Endodermal cell (in vitro differentiated cells): Measurements from ENCODE around the gene PILRB. TPM values are rescaled to one million over a fixed set of nuclear protein-coding genes. Genes with fewer than 3 reads are reported as not detected.
"Not testable (repeated sequence)": the region's sequence is repeated elsewhere in the genome, so short reads cannot be mapped to it uniquely, and the experiment has no call there.

Experiments used
- DNase-seq: peaks from one replicate; pipeline ENCODE4 v3.0.0-alpha.2; 2017
- H3K27ac ChIP-seq: 2 replicates; pipeline ENCODE4 v1.5.1; 2013; ENCODE audit warnings: mild to moderate bottlenecking, low read depth, low read length, moderate library complexity
- H3K27me3 ChIP-seq: 2 replicates; pipeline ENCODE4 v1.6.1; 2013; ENCODE audit warnings: mild to moderate bottlenecking, low read length, moderate library complexity; ENCODE audit not compliant: insufficient read depth, control insufficient read depth, poor library complexity, severe bottlenecking
- H3K36me3 ChIP-seq: 2 replicates; pipeline ENCODE4 v1.7.0; 2013; ENCODE audit warnings: mild to moderate bottlenecking, low read length, moderate library complexity; ENCODE audit not compliant: control insufficient read depth, insufficient read depth
- H3K4me1 ChIP-seq: one replicate; pipeline ENCODE4 v1.7.0; 2013; ENCODE audit warnings: low read length; ENCODE audit not compliant: control insufficient read depth, insufficient read depth
- H3K4me3 ChIP-seq: 2 replicates; pipeline ENCODE4 v1.5.1; 2013; ENCODE audit warnings: mild to moderate bottlenecking, low read length, moderate library complexity
- H3K9ac ChIP-seq: 2 replicates; pipeline ENCODE4 v1.6.1; 2013; ENCODE audit warnings: mild to moderate bottlenecking, low read length, moderate library complexity; ENCODE audit not compliant: poor library complexity, severe bottlenecking; ENCODE audit errors: extremely low read depth
- H3K9me3 ChIP-seq: 2 replicates; pipeline ENCODE4 v1.6.1; 2013; ENCODE audit warnings: mild to moderate bottlenecking, low read length, moderate library complexity; ENCODE audit not compliant: control insufficient read depth
- H3K27ac Mint-ChIP-seq: 2 replicates; pipeline ENCODE4 v1.8.0; 2020; ENCODE audit warnings: mixed read lengths
- H3K27me3 Mint-ChIP-seq: 2 replicates; pipeline ENCODE4 v1.8.0; 2021; ENCODE audit warnings: mild to moderate bottlenecking, mixed read lengths; ENCODE audit not compliant: insufficient read depth
- H3K36me3 Mint-ChIP-seq: 2 replicates; pipeline ENCODE4 v1.8.0; 2020; ENCODE audit warnings: low read depth, mixed read lengths
- H3K4me1 Mint-ChIP-seq: 2 replicates; pipeline ENCODE4 v1.8.0; 2020; ENCODE audit warnings: mixed read lengths
- H3K4me3 Mint-ChIP-seq: 2 replicates; pipeline ENCODE4 v1.8.0; 2020; ENCODE audit warnings: mild to moderate bottlenecking, moderate library complexity, mixed read lengths
- H3K9me3 Mint-ChIP-seq: 2 replicates; pipeline ENCODE4 v1.8.0; 2020; ENCODE audit warnings: mild to moderate bottlenecking, mixed read lengths
- WGBS, 2 experiments: methylation state at CpG; one replicate each; pipeline versions ENCODE4 v1.1.5 to v1.1.7; 2013; ENCODE audit warnings: missing lambda C conversion rate in 2 of 2, mixed read lengths in 1 of 2; ENCODE audit not compliant: insufficient coverage in 1 of 2, insufficient read length in 1 of 2; 5-methylcytosine and 5-hydroxymethylcytosine counted together
- total RNA-seq, 2 donors: library from RNA; stranded (reverse); fragmentation: NEBNext Ultra II Directional in 1 of 2; extraction: Animal tissue kit (Norgen Biotek cat#: 25700) in 1 of 2; gene quantifications; 2 replicates in 1 of 2; 3 replicates in 1 of 2; pipeline ENCODE4 v1.2.1, GENCODE V29; 2021
- TF ChIP-seq, protein P1 (sequence below): fragments of 200-600 bp; sonication (generic); conservative IDR thresholded peaks from 2 replicates; pipeline ENCODE4 v1.5.0; 2021; ENCODE audit warnings: antibody characterized with exemption, mild to moderate bottlenecking

The PILRB gene
- total RNA-seq, 2 donors from 2014 or later: 51.9 to 84.4 TPM

DNA sequence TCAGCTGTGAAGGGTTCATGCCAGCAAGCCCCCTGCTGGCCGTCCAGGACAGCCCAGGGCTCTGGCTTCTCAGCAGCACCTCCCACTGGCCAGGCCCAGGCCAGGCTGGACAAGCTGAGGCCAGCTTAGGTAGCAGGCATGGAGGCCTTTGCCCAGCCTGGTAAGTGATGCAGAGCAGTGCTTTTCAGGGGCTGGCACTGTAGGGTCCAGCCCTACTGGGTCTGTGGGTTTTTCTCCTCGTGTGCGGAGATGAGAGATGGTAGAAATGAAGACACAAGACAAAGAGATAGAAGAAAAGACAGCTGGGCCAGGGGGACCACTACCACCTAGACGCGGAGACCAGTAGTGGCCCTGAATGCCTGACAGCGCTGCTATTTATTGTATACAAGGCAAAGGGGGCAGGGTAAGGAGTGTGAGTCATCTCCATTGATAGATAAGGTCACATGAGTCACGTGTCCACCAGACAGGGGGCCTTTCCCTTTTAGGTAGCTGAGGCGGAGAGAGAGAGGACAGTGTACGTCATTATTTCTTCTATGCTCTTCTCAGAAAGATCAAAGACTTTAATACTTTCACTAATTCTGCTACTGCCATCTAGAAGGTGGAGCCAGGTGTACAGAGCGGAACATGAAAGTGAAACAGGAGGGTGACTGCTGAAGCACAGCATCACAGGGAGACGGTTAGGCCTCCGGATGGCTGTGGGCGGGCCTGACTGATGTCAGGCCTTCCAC is 13.2 kb upstream of the PILRB start:
- H3K9me3 Mint-ChIP-seq, H3K9me3 ChIP-seq, H3K27ac ChIP-seq, H3K4me1 Mint-ChIP-seq, H3K27me3 Mint-ChIP-seq, H3K27me3 ChIP-seq, H3K4me1 ChIP-seq, H3K9ac ChIP-seq, H3K4me3 Mint-ChIP-seq, H3K4me3 ChIP-seq: not testable (repeated sequence)
- peak; percentile 79 for DNase-seq
- TF ChIP-seq, protein P1, sequence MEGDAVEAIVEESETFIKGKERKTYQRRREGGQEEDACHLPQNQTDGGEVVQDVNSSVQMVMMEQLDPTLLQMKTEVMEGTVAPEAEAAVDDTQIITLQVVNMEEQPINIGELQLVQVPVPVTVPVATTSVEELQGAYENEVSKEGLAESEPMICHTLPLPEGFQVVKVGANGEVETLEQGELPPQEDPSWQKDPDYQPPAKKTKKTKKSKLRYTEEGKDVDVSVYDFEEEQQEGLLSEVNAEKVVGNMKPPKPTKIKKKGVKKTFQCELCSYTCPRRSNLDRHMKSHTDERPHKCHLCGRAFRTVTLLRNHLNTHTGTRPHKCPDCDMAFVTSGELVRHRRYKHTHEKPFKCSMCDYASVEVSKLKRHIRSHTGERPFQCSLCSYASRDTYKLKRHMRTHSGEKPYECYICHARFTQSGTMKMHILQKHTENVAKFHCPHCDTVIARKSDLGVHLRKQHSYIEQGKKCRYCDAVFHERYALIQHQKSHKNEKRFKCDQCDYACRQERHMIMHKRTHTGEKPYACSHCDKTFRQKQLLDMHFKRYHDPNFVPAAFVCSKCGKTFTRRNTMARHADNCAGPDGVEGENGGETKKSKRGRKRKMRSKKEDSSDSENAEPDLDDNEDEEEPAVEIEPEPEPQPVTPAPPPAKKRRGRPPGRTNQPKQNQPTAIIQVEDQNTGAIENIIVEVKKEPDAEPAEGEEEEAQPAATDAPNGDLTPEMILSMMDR: peak; percentile 80
- 68 to 74% methylated on average over 7 of the region's 13 CpGs for WGBS, 2 experiments
- H3K36me3 ChIP-seq: peaks cover 58% of the 10 kb centered on the region
- Mint-ChIP-seq H3K27ac (peak overlapping the region; percentile 48), H3K36me3 (peaks cover 61% of the 10 kb centered on the region)

DNA sequence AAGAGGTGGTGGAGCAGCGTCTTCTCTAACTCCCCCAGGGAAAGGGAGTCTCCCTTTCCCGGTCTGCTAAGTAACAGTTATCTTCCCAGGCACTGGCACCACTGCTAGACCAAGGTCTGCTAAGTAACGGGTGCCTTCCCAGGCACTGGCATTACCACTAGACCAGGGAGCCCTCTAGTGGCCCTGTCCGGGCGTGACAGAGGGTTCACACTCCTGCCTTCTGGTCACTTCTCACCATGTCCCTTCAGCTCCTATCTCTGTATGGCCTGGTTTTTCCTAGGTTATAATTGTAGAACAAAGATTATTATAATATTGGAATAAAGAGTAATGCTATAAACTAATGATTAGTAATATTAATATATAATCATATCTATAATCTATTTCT is 12.6 kb upstream of the PILRB start:
- H3K27me3 ChIP-seq, H3K27ac Mint-ChIP-seq, H3K4me1 ChIP-seq, H3K9me3 ChIP-seq, H3K4me3 Mint-ChIP-seq, H3K27ac ChIP-seq, H3K9me3 Mint-ChIP-seq, H3K27me3 Mint-ChIP-seq, H3K4me1 Mint-ChIP-seq, H3K9ac ChIP-seq, H3K4me3 ChIP-seq: not testable (repeated sequence)
- peaks cover 65% of the 10 kb centered on the region for H3K36me3 Mint-ChIP-seq
- TF ChIP-seq, protein P1: peak; percentile 71
- DNase-seq: peak; percentile 83
- peaks cover 63% of the 10 kb centered on the region for H3K36me3 ChIP-seq
- 0% methylated on average over 2 of the region's 5 CpGs; no CpG with 5 or more reads in 1 of the 2 experiments for WGBS, 2 experiments

DNA sequence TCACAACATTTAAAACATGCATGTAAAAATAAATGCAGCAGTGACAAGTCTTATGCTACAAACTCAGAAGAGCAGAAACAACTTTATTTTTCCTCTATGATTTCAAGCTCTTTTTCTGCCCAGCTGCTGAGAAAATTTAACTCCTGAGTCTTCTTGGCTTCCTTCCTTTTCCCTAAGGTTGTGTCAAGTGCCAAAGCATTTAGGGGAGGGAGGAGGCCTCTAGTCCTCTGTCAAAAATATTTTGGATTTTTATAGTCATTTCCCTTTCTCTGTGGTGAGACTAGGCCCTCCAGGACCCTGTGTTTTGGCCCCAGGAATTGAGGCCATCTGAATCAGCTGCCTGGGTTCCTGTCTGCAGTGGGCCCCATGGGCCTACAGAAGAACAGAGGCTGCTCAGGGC is 11.0 kb upstream of the PILRB start:
- H3K4me1 ChIP-seq: no peaks in the 10 kb centered on the region
- peaks cover 4% of the 10 kb centered on the region for H3K4me1 Mint-ChIP-seq
- H3K9ac ChIP-seq: no peak overlapping the region
- peaks cover 70% of the 10 kb centered on the region for H3K36me3 Mint-ChIP-seq
- H3K4me3 Mint-ChIP-seq: no peak overlapping the region
- H3K4me3 ChIP-seq: no peak overlapping the region
- no peaks in the 10 kb centered on the region for H3K27me3 Mint-ChIP-seq
- H3K27me3 ChIP-seq: no peaks in the 10 kb centered on the region
- no peaks in the 10 kb centered on the region for H3K9me3 Mint-ChIP-seq
- no peak overlapping the region for H3K27ac Mint-ChIP-seq
- H3K27ac ChIP-seq: no peak overlapping the region
- H3K36me3 ChIP-seq: peaks cover 74% of the 10 kb centered on the region
- DNase-seq: no peak
- TF ChIP-seq, protein P1: no peak
- no peaks in the 10 kb centered on the region for H3K9me3 ChIP-seq
